Measurements from ENCODE around the gene STK10.
"Not testable (repeated sequence)": the region's sequence is repeated elsewhere in the genome, so short reads cannot be mapped to it uniquely, and the experiment has no call there.

Gene STK10

GRCh38 chr5:172051643-172052339 lies 136.2 kb downstream of the STK10 start:
- DNase-seq = no peak

- no peak for DNase-seq
Measured at GRCh38 chr5:172050080-172050479, 137.9 kb downstream of the STK10 start.

GRCh38 chr5:172049226-172049796 lies 138.7 kb downstream of the STK10 start:
- DNase-seq = no peak

- DNase-seq = no peak
Measured at GRCh38 chr5:172048539-172049101, 139.4 kb downstream of the STK10 start.

- no peak for DNase-seq
Measured at GRCh38 chr5:172048170-172048422, 139.9 kb downstream of the STK10 start.

GRCh38 chr5:172046593-172046992 lies 141.4 kb downstream of the STK10 start:
- DNase-seq = no peak

- DNase-seq = no peak
Measured at GRCh38 chr5:172045315-172045632, 142.8 kb downstream of the STK10 start.

GRCh38 chr5:172044631-172045314 lies 143.3 kb downstream of the STK10 start:
- DNase-seq = no peak

- no peak for DNase-seq
Measured at GRCh38 chr5:172043865-172044264, 144.2 kb downstream of the STK10 start.

GRCh38 chr5:172042183-172042582 lies 145.8 kb downstream of the STK10 start:
- DNase-seq = no peak

- no peak for DNase-seq
Measured at GRCh38 chr5:172038167-172038566, 149.9 kb downstream of the STK10 start.

- no peak for DNase-seq
Measured at GRCh38 chr5:172035049-172035448, 153.0 kb downstream of the STK10 start.

GRCh38 chr5:172031894-172032461 lies 156.0 kb downstream of the STK10 start:
- DNase-seq = no peak

GRCh38 chr5:172029876-172030275 lies 158.1 kb downstream of the STK10 start:
- no peak for DNase-seq

- no peak for DNase-seq
Measured at GRCh38 chr5:172028167-172028566, 159.9 kb downstream of the STK10 start.

- not testable (repeated sequence) for DNase-seq
Measured at GRCh38 chr5:172020110-172020786, 167.8 kb downstream of the STK10 start.

- DNase-seq = no peak
Measured at GRCh38 chr5:172015346-172015745, 172.7 kb downstream of the STK10 start.

- DNase-seq = no peak
Measured at GRCh38 chr5:172010278-172010677, 177.7 kb downstream of the STK10 start.

GRCh38 chr5:172009536-172010270 lies 178.3 kb downstream of the STK10 start:
- DNase-seq = no peak

GRCh38 chr5:172008689-172009141 lies 179.3 kb downstream of the STK10 start:
- DNase-seq = no peak

- no peak for DNase-seq
Measured at GRCh38 chr5:172008111-172008455, 179.9 kb downstream of the STK10 start.

Data from right forelimb (tissue), 1 donor.